ENCODE results near the gene CCDC88A. TPM values are rescaled to one million over a fixed set of nuclear protein-coding genes. Genes with fewer than 3 reads are reported as not detected.

CCDC88A gene
- total RNA-seq, 1 donor from 2014 or later = 86.1 TPM

GRCh38 chr2:55415300-55415699 lies 4.4 kb downstream of the CCDC88A start:
- intact Hi-C loops (cut with DNase I) = no loop called here
- Histone ChIP-seq H3K4me3 (no peak overlapping the region), H3K9me3 (no peaks in the 10 kb centered on the region), H3K4me1 (peaks cover 11% of the 10 kb centered on the region), H3K27ac (no peak overlapping the region), H3K27me3 (no peaks in the 10 kb centered on the region), H3K36me3 (peaks cover 5% of the 10 kb centered on the region)
- no peak for TF ChIP-seq CTCF (IDR thresholded peaks at IDR 0.05)
- no peak for DNase-seq
- no peak for ATAC-seq

- intact Hi-C loops (cut with DNase I) = no loop called here
- TF ChIP-seq CTCF (IDR thresholded peaks at IDR 0.05) = no peak
- Histone ChIP-seq H3K4me3 (no peak overlapping the region), H3K27me3 (no peaks in the 10 kb centered on the region), H3K4me1 (peaks cover 6% of the 10 kb centered on the region), H3K27ac (no peak overlapping the region), H3K36me3 (peaks cover 13% of the 10 kb centered on the region), H3K9me3 (no peaks in the 10 kb centered on the region)
- ATAC-seq = no peak
- DNase-seq = no peak
Observed at GRCh38 chr2:55408918-55409868, 10.5 kb downstream of the CCDC88A start.

- no peaks in the 10 kb centered on the region for H3K9me3 ChIP-seq
- peaks cover 6% of the 10 kb centered on the region for H3K4me1 ChIP-seq
- ATAC-seq (no peak), DNase-seq (no peak)
- no peak for TF ChIP-seq CTCF (IDR thresholded peaks at IDR 0.05)
- peaks cover 13% of the 10 kb centered on the region for H3K36me3 ChIP-seq
- H3K27ac ChIP-seq = no peak overlapping the region
- H3K27me3 ChIP-seq = no peaks in the 10 kb centered on the region
- no peak overlapping the region for H3K4me3 ChIP-seq
- intact Hi-C loops (cut with DNase I) = no loop called here
Observed at GRCh38 chr2:55408098-55408882, 11.4 kb downstream of the CCDC88A start.

- Histone ChIP-seq H3K4me1 (no peaks in the 10 kb centered on the region), H3K27ac (no peak overlapping the region), H3K4me3 (no peak overlapping the region), H3K9me3 (no peaks in the 10 kb centered on the region), H3K36me3 (peaks cover 8% of the 10 kb centered on the region), H3K27me3 (no peaks in the 10 kb centered on the region)
- no peak for TF ChIP-seq CTCF (IDR thresholded peaks at IDR 0.05)
- ATAC-seq = no peak
- DNase-seq = no peak
- intact Hi-C loops (cut with DNase I) = no loop called here
Observed at GRCh38 chr2:55405116-55405515, 14.5 kb downstream of the CCDC88A start.

- H3K4me3 ChIP-seq = no peak overlapping the region
- intact Hi-C loops (cut with DNase I) = no loop called here
- no peaks in the 10 kb centered on the region for H3K9me3 ChIP-seq
- no peaks in the 10 kb centered on the region for H3K27me3 ChIP-seq
- H3K4me1 ChIP-seq = no peaks in the 10 kb centered on the region
- ATAC-seq (no peak), DNase-seq (no peak)
- H3K36me3 ChIP-seq = peaks cover 8% of the 10 kb centered on the region
- no peak overlapping the region for H3K27ac ChIP-seq
- TF ChIP-seq CTCF (IDR thresholded peaks at IDR 0.05) = no peak
Observed at GRCh38 chr2:55403256-55403998, 16.2 kb downstream of the CCDC88A start.
